Esophagus muscularis mucosa (tissue), 4 donors: ENCODE data around the gene SMCO2. TPM values are rescaled to one million over a fixed set of nuclear protein-coding genes. Genes with fewer than 3 reads are reported as not detected.

ENCODE experiments used
- DNase-seq: peaks from one replicate; pipeline ENCODE4 v3.0.0-alpha.2; 2017; ENCODE audit errors: extremely low spot score
- H3K27ac ChIP-seq, 4 donors: fragments of 200-600 bp; sonication (generic); replicated peaks in 1 of 4; 1 replicate in 3 of 4; 2 replicates in 1 of 4; pipeline ENCODE4 v1.5.1; 2016 to 2019; ENCODE audit warnings: mild to moderate bottlenecking in 1 of 4
- H3K27me3 ChIP-seq, 4 donors: fragments of 200-600 bp; sonication (generic); one replicate each; pipeline versions ENCODE4 v1.5.1 to v1.6.0; 2016 to 2019
- H3K36me3 ChIP-seq, 4 donors: fragments of 200-600 bp; sonication (generic); one replicate each; pipeline ENCODE4 v1.5.1; 2016 to 2019
- H3K4me1 ChIP-seq, 4 donors: fragments of 200-600 bp; sonication (generic); one replicate each; pipeline ENCODE4 v1.5.1; 2016 to 2019
- H3K4me3 ChIP-seq, 4 donors: fragments of 200-600 bp; sonication (generic); 1 replicate in 2 of 4; 2 replicates in 2 of 4; pipeline ENCODE4 v1.5.1; 2016 to 2019; ENCODE audit warnings: mild to moderate bottlenecking in 4 of 4, moderate library complexity in 1 of 4
- H3K9me3 ChIP-seq, 4 donors: fragments of 200-600 bp; sonication (generic); 1 replicate in 3 of 4; 2 replicates in 1 of 4; pipeline ENCODE4 v1.5.1; 2016 to 2019
- EP300 ChIP-seq: sonication (generic); formaldehyde crosslinking; IDR thresholded peaks from one replicate; pipeline ENCODE4 v1.6.1; 2017; ENCODE audit warnings: antibody characterized with exemption
- POLR2A ChIP-seq: fragments of 450-650 bp; IDR thresholded peaks from one replicate; pipeline ENCODE4 v1.6.1; 2017; ENCODE audit warnings: antibody characterized with exemption, moderate library complexity, mild to moderate bottlenecking, low read depth
- POLR2AphosphoS5 ChIP-seq, 2 donors: sonication (generic); formaldehyde crosslinking; IDR thresholded peaks; one replicate each; pipeline ENCODE4 v1.6.1; 2017; ENCODE audit warnings: antibody characterized with exemption in 2 of 2
- WGBS: methylation state at CpG from one replicate; pipeline ENCODE4 v1.1.5; 2018; 5-methylcytosine and 5-hydroxymethylcytosine counted together
- intact Hi-C: fragments of 100-400 bp; cut with DNase I; formaldehyde crosslinking; loops from one replicate; pipeline ENCODE4 v1.15.1; 2023
- total RNA-seq, 4 donors: library from RNA; depleted of rRNA; stranded (reverse); fragments of >200 nt; gene quantifications; one replicate each; pipeline versions ENCODE4 v1.1.0 to v1.2.1, GENCODE V29; 2016
- TF ChIP-seq, protein P1 (sequence below), 3 experiments: fragments of 200-600 bp in 2 of 3; fragments of 450-650 bp in 1 of 3; sonication (generic) in 2 of 3; IDR thresholded peaks; one replicate each; pipeline ENCODE4 v1.5.1; 2017 to 2019; ENCODE audit warnings: antibody characterized with exemption in 3 of 3, mild to moderate bottlenecking in 2 of 3, moderate library complexity in 1 of 3

The SMCO2 gene
- total RNA-seq, 4 donors from 2014 or later, result not detected

DNA sequence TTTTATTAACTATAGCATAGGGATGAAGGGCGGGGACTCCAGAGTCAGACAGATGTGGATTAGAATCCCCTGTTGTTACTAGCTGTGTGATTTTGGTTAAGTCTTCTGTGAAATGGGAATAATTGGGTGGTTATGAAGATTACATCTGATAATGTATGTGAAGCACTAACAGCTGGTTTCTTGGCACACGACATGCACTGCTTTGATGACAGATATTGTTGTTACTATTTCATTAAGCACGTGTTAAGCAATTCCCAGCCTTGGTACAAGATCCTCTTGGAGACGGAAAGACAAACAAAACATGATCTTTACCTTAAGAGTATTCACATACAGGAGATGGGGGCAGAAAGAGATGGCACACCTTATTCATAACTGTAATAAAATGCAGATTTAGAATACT lies 85.4 kb downstream of the SMCO2 start:
- Histone ChIP-seq H3K36me3 (peaks cover 0 to 12% (median 5%) of the 10 kb centered on the region in 4 donors), H3K9me3 (no peaks in the 10 kb centered on the region), H3K27ac (no peak overlapping the region), H3K4me1 (peaks cover 11 to 45% (median 20%) of the 10 kb centered on the region in 4 donors), H3K27me3 (no peaks in the 10 kb centered on the region), H3K4me3 (no peak overlapping the region)
- DNase-seq, result no peak
- TF ChIP-seq POLR2AphosphoS5 (IDR thresholded peaks at IDR 0.05), result no peak
- TF ChIP-seq EP300, result no peak
- TF ChIP-seq, protein P1, sequence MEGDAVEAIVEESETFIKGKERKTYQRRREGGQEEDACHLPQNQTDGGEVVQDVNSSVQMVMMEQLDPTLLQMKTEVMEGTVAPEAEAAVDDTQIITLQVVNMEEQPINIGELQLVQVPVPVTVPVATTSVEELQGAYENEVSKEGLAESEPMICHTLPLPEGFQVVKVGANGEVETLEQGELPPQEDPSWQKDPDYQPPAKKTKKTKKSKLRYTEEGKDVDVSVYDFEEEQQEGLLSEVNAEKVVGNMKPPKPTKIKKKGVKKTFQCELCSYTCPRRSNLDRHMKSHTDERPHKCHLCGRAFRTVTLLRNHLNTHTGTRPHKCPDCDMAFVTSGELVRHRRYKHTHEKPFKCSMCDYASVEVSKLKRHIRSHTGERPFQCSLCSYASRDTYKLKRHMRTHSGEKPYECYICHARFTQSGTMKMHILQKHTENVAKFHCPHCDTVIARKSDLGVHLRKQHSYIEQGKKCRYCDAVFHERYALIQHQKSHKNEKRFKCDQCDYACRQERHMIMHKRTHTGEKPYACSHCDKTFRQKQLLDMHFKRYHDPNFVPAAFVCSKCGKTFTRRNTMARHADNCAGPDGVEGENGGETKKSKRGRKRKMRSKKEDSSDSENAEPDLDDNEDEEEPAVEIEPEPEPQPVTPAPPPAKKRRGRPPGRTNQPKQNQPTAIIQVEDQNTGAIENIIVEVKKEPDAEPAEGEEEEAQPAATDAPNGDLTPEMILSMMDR (IDR thresholded peaks at IDR 0.05), result no peak
- TF ChIP-seq POLR2A, result no peak
- intact Hi-C loops, result no loop called here
- 59% methylated on average over 4 of the region's 4 CpGs for WGBS

DNA sequence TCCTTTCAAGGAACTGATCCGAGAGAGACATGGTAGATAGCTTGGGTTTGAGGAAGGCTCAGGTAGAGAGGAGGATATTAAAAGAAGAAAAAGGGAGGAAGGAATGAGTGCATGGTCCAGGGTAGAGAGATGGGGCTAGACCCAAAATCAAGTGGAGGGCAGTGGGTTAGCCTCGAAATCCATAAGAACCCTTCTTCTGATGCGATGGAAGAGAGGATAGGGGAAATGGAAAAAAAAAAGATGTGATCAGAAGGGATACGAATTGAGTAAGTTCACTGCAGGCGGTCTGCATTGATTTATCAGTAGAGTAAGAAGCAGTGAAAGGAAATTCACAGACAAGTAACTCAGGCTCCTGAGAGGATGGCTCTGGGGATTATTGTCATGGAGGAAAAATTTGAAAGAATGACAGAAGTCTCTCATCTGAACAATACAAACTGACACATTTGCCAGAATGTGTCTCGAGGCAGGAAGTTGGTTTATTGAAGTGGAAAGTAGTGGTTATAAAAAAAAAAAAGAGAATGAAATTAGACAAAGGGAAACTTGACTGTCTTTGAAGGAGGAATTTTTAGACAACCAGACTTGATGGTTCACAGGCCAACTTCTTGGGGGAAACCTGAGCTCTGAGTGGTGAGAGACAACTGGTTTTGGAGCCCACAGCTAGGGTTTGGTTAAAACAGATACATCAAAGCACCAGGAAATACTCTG lies 87.7 kb downstream of the SMCO2 start:
- H3K36me3 ChIP-seq, result peaks cover 0 to 12% (median 5%) of the 10 kb centered on the region in 4 donors
- H3K4me1 ChIP-seq, result peaks cover 34 to 56% (median 40%) of the 10 kb centered on the region in 4 donors
- WGBS, result 89% methylated on average over 6 of the region's 6 CpGs
- no peak overlapping the region for H3K4me3 ChIP-seq
- intact Hi-C loops, result no loop called here
- TF ChIP-seq, protein P1 (IDR thresholded peaks at IDR 0.05), result no peak
- TF ChIP-seq EP300, result no peak
- TF ChIP-seq POLR2AphosphoS5 (IDR thresholded peaks at IDR 0.05), result no peak
- TF ChIP-seq POLR2A, result no peak
- H3K27me3 ChIP-seq, result no peaks in the 10 kb centered on the region
- DNase-seq, result no peak
- H3K27ac ChIP-seq, result no peak overlapping the region
- no peaks in the 10 kb centered on the region for H3K9me3 ChIP-seq

DNA sequence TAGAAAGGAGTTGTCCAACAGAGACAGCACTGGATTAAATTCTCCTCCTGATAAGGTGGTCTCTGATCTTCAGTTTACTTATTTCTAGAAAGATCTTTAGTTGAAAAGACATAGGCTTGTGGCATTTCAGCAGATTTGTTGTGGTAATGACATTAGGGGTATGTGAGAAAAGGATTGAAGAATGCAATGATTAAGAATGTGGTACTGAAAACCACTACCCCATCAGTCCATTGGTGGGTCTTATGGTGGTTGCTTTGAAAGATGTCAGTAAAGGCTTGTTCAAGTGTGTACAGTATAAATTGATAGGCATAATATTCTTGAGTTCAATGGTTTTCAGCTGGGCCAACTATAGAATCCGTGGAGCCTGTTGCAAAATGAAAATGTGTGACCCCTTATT lies 88.2 kb downstream of the SMCO2 start:
- no peak for DNase-seq
- Histone ChIP-seq H3K36me3 (peaks cover 0 to 12% (median 5%) of the 10 kb centered on the region in 4 donors), H3K27me3 (no peaks in the 10 kb centered on the region), H3K9me3 (no peaks in the 10 kb centered on the region), H3K4me1 (peaks cover 38 to 57% (median 44%) of the 10 kb centered on the region in 4 donors), H3K27ac (no peak overlapping the region), H3K4me3 (no peak overlapping the region)
- TF ChIP-seq EP300 (no peak), POLR2AphosphoS5 (IDR thresholded peaks at IDR 0.05) (no peak), POLR2A (no peak)
- TF ChIP-seq, protein P1 (IDR thresholded peaks at IDR 0.05), result no peak
- 81% methylated on average over 1 of the region's 1 CpG for WGBS
- intact Hi-C loops, result no loop called here

DNA sequence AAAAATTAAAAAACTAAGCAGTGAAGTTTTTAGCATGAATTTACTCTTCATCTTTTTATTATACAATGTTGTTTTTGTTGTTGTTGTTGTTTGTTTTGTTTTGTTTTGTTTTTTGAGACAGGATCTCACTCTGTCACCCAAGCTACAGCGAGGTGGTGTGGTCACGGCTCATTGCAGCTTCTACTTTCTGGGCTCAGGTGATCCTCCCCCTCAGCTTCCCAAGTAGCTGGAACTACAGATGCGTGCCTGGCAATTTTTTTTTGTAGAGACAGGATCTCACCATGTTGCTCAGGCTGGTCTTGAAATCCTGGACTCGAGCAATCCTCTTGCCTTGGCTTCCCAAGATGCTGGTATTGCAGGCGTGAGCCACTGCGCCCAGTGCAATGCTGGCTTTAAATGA lies 88.8 kb downstream of the SMCO2 start:
- peaks cover 0 to 12% (median 5%) of the 10 kb centered on the region in 4 donors for H3K36me3 ChIP-seq
- peaks cover 38 to 61% (median 42%) of the 10 kb centered on the region in 4 donors for H3K4me1 ChIP-seq
- no peak for DNase-seq
- no peak overlapping the region for H3K4me3 ChIP-seq
- H3K27ac ChIP-seq, result no peak overlapping the region
- TF ChIP-seq POLR2A (no peak), EP300 (no peak), POLR2AphosphoS5 (IDR thresholded peaks at IDR 0.05) (no peak)
- TF ChIP-seq, protein P1 (IDR thresholded peaks at IDR 0.05), result no peak
- WGBS, result 97% methylated on average over 6 of the region's 6 CpGs
- intact Hi-C loops, result no loop called here
- H3K9me3 ChIP-seq, result no peaks in the 10 kb centered on the region
- H3K27me3 ChIP-seq, result no peaks in the 10 kb centered on the region
